Measurements from ENCODE around the gene ARHGAP15.

The ARHGAP15 gene

GRCh38 chr2:143157001-143157400 lies 27.8 kb downstream of the ARHGAP15 start:
- no peak for TF ChIP-seq TAF1 (IDR thresholded peaks at IDR 0.05; ENCODE audit: low read depth)
- TF ChIP-seq EP300 (IDR thresholded peaks at IDR 0.05; ENCODE audit: borderline replicate concordance) = no peak
- TF ChIP-seq CEBPB (IDR thresholded peaks at IDR 0.05) = no peak
- no peak for TF ChIP-seq MAX (IDR thresholded peaks at IDR 0.05)
- TF ChIP-seq YY1 (IDR thresholded peaks at IDR 0.05; ENCODE audit: low read depth) = no peak
- no peak for TF ChIP-seq EGR1 (IDR thresholded peaks at IDR 0.05)
- TF ChIP-seq CREB1 (IDR thresholded peaks at IDR 0.05; ENCODE audit: low read depth) = no peak
- TF ChIP-seq TEAD4 (IDR thresholded peaks at IDR 0.05) = no peak

GRCh38 chr2:143157418-143157817 lies 28.2 kb downstream of the ARHGAP15 start:
- TF ChIP-seq CREB1 (IDR thresholded peaks at IDR 0.05; ENCODE audit: low read depth) (no peak), TEAD4 (IDR thresholded peaks at IDR 0.05) (no peak), YY1 (IDR thresholded peaks at IDR 0.05; ENCODE audit: low read depth) (no peak), RAD21 (IDR thresholded peaks at IDR 0.05; ENCODE audit: low read depth) (no peak), CEBPB (IDR thresholded peaks at IDR 0.05) (no peak), REST (IDR thresholded peaks at IDR 0.05; ENCODE audit: low read depth) (no peak), USF1 (IDR thresholded peaks at IDR 0.05) (no peak), TCF12 (IDR thresholded peaks at IDR 0.05; ENCODE audit: low read depth) (no peak), FOXM1 (IDR thresholded peaks at IDR 0.05; ENCODE audit: borderline replicate concordance, low read depth) (no peak), NFIC (IDR thresholded peaks at IDR 0.05) (no peak), ZBTB7A (IDR thresholded peaks at IDR 0.05; ENCODE audit: low read depth) (no peak), EP300 (IDR thresholded peaks at IDR 0.05; ENCODE audit: borderline replicate concordance) (no peak), MAX (IDR thresholded peaks at IDR 0.05) (no peak), EGR1 (IDR thresholded peaks at IDR 0.05) (no peak), TAF1 (IDR thresholded peaks at IDR 0.05; ENCODE audit: low read depth) (no peak)

- TF ChIP-seq TCF12 (IDR thresholded peaks at IDR 0.05; ENCODE audit: low read depth) (no peak), REST (IDR thresholded peaks at IDR 0.05; ENCODE audit: low read depth) (no peak), FOXM1 (IDR thresholded peaks at IDR 0.05; ENCODE audit: borderline replicate concordance, low read depth) (no peak), YY1 (IDR thresholded peaks at IDR 0.05; ENCODE audit: low read depth) (no peak), NFIC (IDR thresholded peaks at IDR 0.05) (no peak), TEAD4 (IDR thresholded peaks at IDR 0.05) (no peak), CREB1 (IDR thresholded peaks at IDR 0.05; ENCODE audit: low read depth) (no peak), EGR1 (IDR thresholded peaks at IDR 0.05) (no peak), MAX (IDR thresholded peaks at IDR 0.05) (no peak), CEBPB (IDR thresholded peaks at IDR 0.05) (no peak), ZBTB7A (IDR thresholded peaks at IDR 0.05; ENCODE audit: low read depth) (no peak), USF1 (IDR thresholded peaks at IDR 0.05) (no peak), EP300 (IDR thresholded peaks at IDR 0.05; ENCODE audit: borderline replicate concordance) (no peak), RAD21 (IDR thresholded peaks at IDR 0.05; ENCODE audit: low read depth) (no peak), TAF1 (IDR thresholded peaks at IDR 0.05; ENCODE audit: low read depth) (no peak)
These were observed 28.9 kb downstream of the ARHGAP15 start for GRCh38 chr2:143158098-143158497.

GRCh38 chr2:143158551-143159485 lies 29.6 kb downstream of the ARHGAP15 start:
- TF ChIP-seq MAX (IDR thresholded peaks at IDR 0.05) (no peak), TCF12 (IDR thresholded peaks at IDR 0.05; ENCODE audit: low read depth) (no peak), USF1 (IDR thresholded peaks at IDR 0.05) (no peak)

GRCh38 chr2:143159486-143159840 lies 30.2 kb downstream of the ARHGAP15 start:
- no peak for TF ChIP-seq RAD21 (IDR thresholded peaks at IDR 0.05; ENCODE audit: low read depth)
- no peak for TF ChIP-seq TAF1 (IDR thresholded peaks at IDR 0.05; ENCODE audit: low read depth)
- TF ChIP-seq TEAD4 (IDR thresholded peaks at IDR 0.05) = no peak
- no peak for TF ChIP-seq EGR1 (IDR thresholded peaks at IDR 0.05)
- TF ChIP-seq TCF12 (IDR thresholded peaks at IDR 0.05; ENCODE audit: low read depth) = no peak
- TF ChIP-seq EP300 (IDR thresholded peaks at IDR 0.05; ENCODE audit: borderline replicate concordance) = no peak
- no peak for TF ChIP-seq MAX (IDR thresholded peaks at IDR 0.05)
- no peak for TF ChIP-seq NFIC (IDR thresholded peaks at IDR 0.05)
- TF ChIP-seq CEBPB (IDR thresholded peaks at IDR 0.05) = no peak
- no peak for TF ChIP-seq CREB1 (IDR thresholded peaks at IDR 0.05; ENCODE audit: low read depth)
- TF ChIP-seq ZBTB7A (IDR thresholded peaks at IDR 0.05; ENCODE audit: low read depth) = no peak
- no peak for TF ChIP-seq USF1 (IDR thresholded peaks at IDR 0.05)
- no peak for TF ChIP-seq FOXM1 (IDR thresholded peaks at IDR 0.05; ENCODE audit: borderline replicate concordance, low read depth)
- no peak for TF ChIP-seq REST (IDR thresholded peaks at IDR 0.05; ENCODE audit: low read depth)
- no peak for TF ChIP-seq YY1 (IDR thresholded peaks at IDR 0.05; ENCODE audit: low read depth)

Measured in Ishikawa (cell line).